B cell (primary cell): ENCODE data around the gene SLC20A1. TPM values are rescaled to one million over a fixed set of nuclear protein-coding genes. Genes with fewer than 3 reads are reported as not detected.

ENCODE experiments used
- ATAC-seq: fragments of 200-7000 bp; cut with Tn5 transposase; one replicate; pipeline ENCODE4 v1.10.0; 2021; ENCODE audit warnings: low read depth, mild to moderate bottlenecking, moderate number of reproducible peaks, moderate library complexity
- CTCF ChIA-PET: fragments of 350-600 bp; sonication (Branson Sonifier 250); formaldehyde crosslinking; loops from one replicate; lab custom pipeline; 2021; ENCODE audit warnings: antibody characterized with exemption, inconsistent platforms; lab: Charles Lee
- POLR2A ChIA-PET: fragments of 350-600 bp; sonication (Branson Sonifier 250); formaldehyde crosslinking; loops from one replicate; lab custom pipeline; 2021; ENCODE audit warnings: antibody characterized with exemption; lab: Charles Lee
- DNase-seq: peaks from one replicate; pipeline ENCODE4 v3.0.0; 2013
- H2AFZ ChIP-seq: 2 replicates; pipeline ENCODE4 v1.6.1; 2012; ENCODE audit warnings: mild to moderate bottlenecking, low read depth, low read length; ENCODE audit not compliant: insufficient read depth, poor library complexity, severe bottlenecking
- H3K27ac ChIP-seq, 2 donors: 1 replicate in 1 of 2; 2 replicates in 1 of 2; pipeline ENCODE4 v1.5.1; 2012 to 2013; ENCODE audit warnings: low read length in 2 of 2, mild to moderate bottlenecking in 2 of 2, moderate library complexity in 1 of 2
- H3K27me3 ChIP-seq, 4 experiments: fragments of 200-600 bp in 1 of 4; sonication (generic) in 1 of 4; replicated peaks in 1 of 4; 1 replicate in 2 of 4; 2 replicates in 2 of 4; pipeline versions ENCODE4 v1.6.1 to v1.7.0; 2013 to 2016; ENCODE audit warnings: low read length in 3 of 4, mild to moderate bottlenecking in 2 of 4, mixed read lengths in 1 of 4, moderate library complexity in 1 of 4; ENCODE audit not compliant: insufficient read depth in 4 of 4, control insufficient read depth in 3 of 4; ENCODE audit errors: control extremely low read depth in 1 of 4
- H3K36me3 ChIP-seq, 2 experiments: replicated peaks in 1 of 2; 1 replicate in 1 of 2; 2 replicates in 1 of 2; pipeline versions ENCODE4 v1.6.1 to v1.7.1; 2013; ENCODE audit warnings: low read length in 1 of 2; ENCODE audit not compliant: insufficient read depth in 2 of 2, control insufficient read depth in 1 of 2; ENCODE audit errors: control extremely low read depth in 1 of 2, extremely low read depth in 1 of 2
- H3K4me1 ChIP-seq, 2 donors: fragments of 200-600 bp in 1 of 2; sonication (generic) in 1 of 2; 1 replicate in 1 of 2; 2 replicates in 1 of 2; pipeline versions ENCODE4 v1.5.1 to v1.6.1; 2013 to 2017; ENCODE audit warnings: low read length in 2 of 2; ENCODE audit not compliant: control insufficient read depth in 2 of 2, insufficient read depth in 2 of 2
- H3K4me2 ChIP-seq: replicated peaks from 2 replicates; pipeline ENCODE3; 2012; ENCODE audit warnings: mild to moderate bottlenecking, low read depth, low read length; ENCODE audit not compliant: poor library complexity, severe bottlenecking
- H3K4me3 ChIP-seq, 5 experiments: fragments of 200-600 bp in 1 of 5; sonication (generic) in 1 of 5; 1 replicate in 3 of 5; 2 replicates in 2 of 5; pipeline versions ENCODE4 v1.5.1 to v1.7.0; 2011 to 2016; ENCODE audit warnings: low read length in 4 of 5, mild to moderate bottlenecking in 4 of 5, low read depth in 2 of 5, control low read depth in 1 of 5, moderate library complexity in 1 of 5; ENCODE audit not compliant: insufficient read depth in 1 of 5; ENCODE audit errors: control extremely low read depth in 1 of 5, extremely low read depth in 1 of 5
- H3K79me2 ChIP-seq: fragments of 200-600 bp; sonication (generic); one replicate; pipeline ENCODE4 v1.6.0; 2016; ENCODE audit warnings: low read length; ENCODE audit not compliant: control insufficient read depth, insufficient read depth
- H3K9ac ChIP-seq: fragments of 200-600 bp; sonication (generic); 2 replicates; pipeline ENCODE4 v1.6.1; 2017; ENCODE audit warnings: mild to moderate bottlenecking, low read length, moderate library complexity
- H3K9me3 ChIP-seq, 3 donors: one replicate each; pipeline versions ENCODE4 v1.6.1 to v1.7.1; 2013; ENCODE audit warnings: low read length in 2 of 3; ENCODE audit not compliant: control insufficient read depth in 2 of 3, insufficient read depth in 1 of 3; ENCODE audit errors: control extremely low read depth in 1 of 3
- H4K20me1 ChIP-seq: 2 replicates; pipeline ENCODE4 v1.6.0; 2012; ENCODE audit warnings: mild to moderate bottlenecking, low read length; ENCODE audit not compliant: insufficient read depth, control insufficient read depth, poor library complexity, severe bottlenecking
- H3K27ac Mint-ChIP-seq: one replicate; pipeline ENCODE4 v1.8.0; 2021; ENCODE audit warnings: mixed read lengths
- H3K27me3 Mint-ChIP-seq: one replicate; pipeline ENCODE4 v1.8.0; 2021; ENCODE audit warnings: mixed read lengths
- H3K4me1 Mint-ChIP-seq: one replicate; pipeline ENCODE4 v1.8.0; 2021; ENCODE audit warnings: mixed read lengths
- H3K4me3 Mint-ChIP-seq: one replicate; pipeline ENCODE4 v1.8.0; 2021; ENCODE audit warnings: mixed read lengths
- H3K9me3 Mint-ChIP-seq: one replicate; pipeline ENCODE4 v1.8.0; 2022; ENCODE audit warnings: mixed read lengths; ENCODE audit not compliant: insufficient read depth
- EZH2 ChIP-seq: IDR thresholded peaks from 2 replicates; pipeline ENCODE4 v1.6.1; 2012; ENCODE audit warnings: borderline replicate concordance, low read depth, mild to moderate bottlenecking, moderate library complexity, low read length; ENCODE audit not compliant: insufficient read depth, poor library complexity, severe bottlenecking
- WGBS: methylation state at CpG from one replicate; pipeline ENCODE4 v1.1.5; 2013; ENCODE audit warnings: missing lambda C conversion rate; ENCODE audit not compliant: insufficient coverage; 5-methylcytosine and 5-hydroxymethylcytosine counted together
- intact Hi-C: fragments of 100-400 bp; cut with micrococcal nuclease; formaldehyde crosslinking; loops from one replicate; pipeline ENCODE4 v1.10.0; 2022
- polyA plus RNA-seq: library from polyadenylated mRNA; depleted of rRNA; stranded (reverse); fragments of >200 nt; gene quantifications from 2 replicates; pipeline ENCODE4 v1.2.3, GENCODE V29; 2012
- total RNA-seq, 2 donors: library from RNA; stranded (reverse); fragments of 120-200 nt in 1 of 2; gene quantifications; 1 replicate in 1 of 2; 2 replicates in 1 of 2; pipeline versions ENCODE4 v1.2.3 to v1.2.4, GENCODE V29; 2013 to 2022
- TF ChIP-seq, protein P1 (sequence below): fragments of 200-600 bp; IDR thresholded peaks from one replicate; pipeline ENCODE4 v1.8.0; 2022; ENCODE audit warnings: antibody characterized with exemption, mild to moderate bottlenecking

SLC20A1 gene
- total and polyA plus RNA-seq, 2 donors (not counting 1 experiment from before 2014, with no cell fraction given): 16.1 to 54.9 TPM

DNA sequence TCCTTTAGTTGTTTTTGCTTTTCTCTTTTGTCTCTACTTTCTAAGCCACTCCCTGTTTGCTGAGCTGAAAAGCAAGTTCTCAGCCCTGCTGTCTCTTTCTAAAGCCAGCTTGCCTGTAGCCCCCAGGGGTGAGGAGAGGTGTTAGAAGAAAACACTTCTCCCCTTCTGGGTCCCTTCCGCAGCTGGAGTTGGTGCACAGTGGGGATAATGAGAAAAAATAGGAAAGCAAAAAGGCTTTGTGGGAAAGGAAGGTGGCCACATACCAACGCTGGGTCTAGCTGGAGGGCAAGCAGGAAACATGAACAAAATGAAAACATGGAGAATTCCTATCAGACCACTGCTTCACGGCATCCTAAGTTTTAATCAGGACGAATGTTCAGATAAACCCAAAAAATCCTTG lies 15.5 kb upstream of the SLC20A1 start:
- no peak overlapping the region for H3K27ac ChIP-seq
- Mint-ChIP-seq H3K27ac (no peak overlapping the region), H3K4me3 (no peak overlapping the region), H3K4me1 (peaks cover 18% of the 10 kb centered on the region), H3K27me3 (no peaks in the 10 kb centered on the region), H3K9me3 (no peaks in the 10 kb centered on the region)
- no peak overlapping the region for H3K4me3 ChIP-seq
- H3K9me3 ChIP-seq: peaks cover 0 to 2% (median 0%) of the 10 kb centered on the region in 3 donors
- no peaks in the 10 kb centered on the region for H4K20me1 ChIP-seq
- no peaks in the 10 kb centered on the region for H3K27me3 ChIP-seq
- no peak for DNase-seq
- H3K36me3 ChIP-seq: no peaks in the 10 kb centered on the region
- no peak overlapping the region for H2AFZ ChIP-seq
- ChIA-PET POLR2A (no interaction called here), CTCF (interaction anchor here (1.0 to 16.6 kb wide), 8 partner anchors 9 to 99 kb away, joined by 3 to 496 read pairs (median 4); partner anchors contain the start of genes NT5DC4 and SLC20A1)
- 85% methylated on average over 3 of the region's 4 CpGs for WGBS
- no peak overlapping the region for H3K9ac ChIP-seq
- peaks cover 18 to 30% of the 10 kb centered on the region in 2 donors for H3K4me1 ChIP-seq
- H3K79me2 ChIP-seq: no peaks in the 10 kb centered on the region
- ATAC-seq: no peak
- TF ChIP-seq, protein P1, sequence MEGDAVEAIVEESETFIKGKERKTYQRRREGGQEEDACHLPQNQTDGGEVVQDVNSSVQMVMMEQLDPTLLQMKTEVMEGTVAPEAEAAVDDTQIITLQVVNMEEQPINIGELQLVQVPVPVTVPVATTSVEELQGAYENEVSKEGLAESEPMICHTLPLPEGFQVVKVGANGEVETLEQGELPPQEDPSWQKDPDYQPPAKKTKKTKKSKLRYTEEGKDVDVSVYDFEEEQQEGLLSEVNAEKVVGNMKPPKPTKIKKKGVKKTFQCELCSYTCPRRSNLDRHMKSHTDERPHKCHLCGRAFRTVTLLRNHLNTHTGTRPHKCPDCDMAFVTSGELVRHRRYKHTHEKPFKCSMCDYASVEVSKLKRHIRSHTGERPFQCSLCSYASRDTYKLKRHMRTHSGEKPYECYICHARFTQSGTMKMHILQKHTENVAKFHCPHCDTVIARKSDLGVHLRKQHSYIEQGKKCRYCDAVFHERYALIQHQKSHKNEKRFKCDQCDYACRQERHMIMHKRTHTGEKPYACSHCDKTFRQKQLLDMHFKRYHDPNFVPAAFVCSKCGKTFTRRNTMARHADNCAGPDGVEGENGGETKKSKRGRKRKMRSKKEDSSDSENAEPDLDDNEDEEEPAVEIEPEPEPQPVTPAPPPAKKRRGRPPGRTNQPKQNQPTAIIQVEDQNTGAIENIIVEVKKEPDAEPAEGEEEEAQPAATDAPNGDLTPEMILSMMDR: no peak
- TF ChIP-seq EZH2: no peak
- intact Hi-C loops: loop anchor here (2.0 kb wide), 1 partner anchor 15 kb away; the partner anchor contains the start of gene SLC20A1
- no peak overlapping the region for H3K4me2 ChIP-seq

DNA sequence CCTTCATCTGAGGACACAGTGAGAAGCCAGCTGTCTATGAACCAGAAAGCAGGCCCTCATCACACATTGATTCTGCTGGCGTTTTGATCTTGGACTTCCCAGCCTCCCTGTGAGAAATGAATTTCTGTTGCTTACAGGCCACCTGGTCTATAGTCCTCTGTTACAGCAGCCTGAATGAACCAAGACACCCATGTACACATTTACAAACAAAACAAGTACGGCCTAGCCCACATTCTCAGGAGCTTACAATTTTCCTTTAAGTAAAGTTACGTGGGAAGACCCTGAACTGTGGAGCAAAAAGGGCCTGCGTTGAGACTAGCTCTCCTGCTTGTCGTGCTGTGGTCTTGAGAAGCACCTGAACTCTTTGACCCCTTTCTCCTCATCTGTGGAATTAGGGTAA lies 12.0 kb upstream of the SLC20A1 start:
- Histone ChIP-seq H3K4me2 (no peak overlapping the region), H2AFZ (no peak overlapping the region), H3K4me1 (peaks cover 20 to 28% of the 10 kb centered on the region in 2 donors), H4K20me1 (no peaks in the 10 kb centered on the region), H3K27ac (no peak overlapping the region), H3K9ac (no peak overlapping the region), H3K9me3 (peaks cover 0 to 12% (median 4%) of the 10 kb centered on the region in 3 donors), H3K36me3 (no peaks in the 10 kb centered on the region), H3K4me3 (no peak overlapping the region), H3K27me3 (no peaks in the 10 kb centered on the region), H3K79me2 (no peaks in the 10 kb centered on the region)
- no peak overlapping the region for H3K27ac Mint-ChIP-seq
- H3K4me3 Mint-ChIP-seq: no peak overlapping the region
- ATAC-seq: no peak
- CTCF ChIA-PET: interaction anchor here (0.7 to 16.6 kb wide), 3 partner anchors 11 to 147 kb away, joined by 3 to 496 read pairs (median 4); partner anchors contain the start of gene NT5DC4
- DNase-seq: no peak
- H3K9me3 Mint-ChIP-seq: no peaks in the 10 kb centered on the region
- intact Hi-C loops: no loop called here
- H3K27me3 Mint-ChIP-seq: no peaks in the 10 kb centered on the region
- POLR2A ChIA-PET: no interaction called here
- WGBS: 100% methylated on average over 4 of the region's 5 CpGs
- TF ChIP-seq, protein P1: no peak
- H3K4me1 Mint-ChIP-seq: peaks cover 30% of the 10 kb centered on the region
